ENCODE measurements around the gene CBLN3.
"Not testable (repeated sequence)": the region's sequence is repeated elsewhere in the genome, so short reads cannot be mapped to it uniquely, and the experiment has no call there.

The CBLN3 gene

DNA sequence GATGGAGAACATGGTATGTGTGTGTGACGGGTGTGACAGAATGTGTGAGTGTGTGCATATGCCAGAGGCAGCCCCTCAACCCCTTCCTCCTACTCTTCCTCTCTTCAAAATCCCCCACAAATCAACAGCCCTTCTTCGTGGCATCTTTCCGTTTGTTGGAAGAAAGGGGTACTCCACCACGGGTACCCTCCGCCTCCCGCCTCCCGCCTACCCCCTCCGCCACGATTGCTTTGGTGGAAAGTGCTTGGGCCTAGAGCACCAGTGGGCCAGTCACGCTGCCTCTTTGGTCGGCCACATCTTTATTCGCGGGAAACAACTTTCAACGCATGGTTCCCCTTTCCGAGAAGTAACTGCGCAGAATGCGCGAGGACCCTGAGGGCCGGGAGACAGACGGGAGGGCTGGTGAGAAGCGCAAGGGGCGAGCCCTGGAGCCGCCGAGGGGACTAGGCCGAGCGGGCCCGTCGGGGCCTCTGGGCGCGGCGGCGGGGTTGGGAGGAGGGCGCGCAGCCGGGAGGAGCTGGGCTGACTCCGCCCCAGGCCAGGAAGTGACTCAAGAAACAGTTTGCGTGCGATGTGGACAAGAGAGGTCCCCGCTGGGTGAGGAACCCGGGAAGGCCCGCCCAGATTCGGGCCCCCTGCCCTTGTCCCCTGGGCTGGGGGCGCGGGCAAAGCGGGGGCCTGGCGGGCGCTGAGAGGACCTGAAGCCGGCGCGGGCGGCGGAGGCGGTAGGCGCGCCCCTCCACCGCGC is at the start of gene CBLN3, which contains the start of gene KHNYN:
Gene CBLN3 (minus strand): TSS at position 274 of the 748 bp plus-strand sequence. CDS start 614 bp downstream, outside the sequence.
Gene KHNYN (plus strand): TSS at position 560 of the 748 bp plus-strand sequence. CDS start 777 bp downstream, outside the sequence.
- Histone ChIP-seq H4K20me1 (peaks cover 4 to 29% (median 21%) of the 10 kb centered on the region in 11 experiments; a peak in 15 of 22 replicates), H3K4me1 (peaks cover 60 to 93% (median 86%) of the 10 kb centered on the region in 10 experiments), H3K4me2 (peak within 1 kb of the TSS; percentile 88 to 99 (median 98)), H3K9me3 (replicated peaks in 1 of 11) (no peaks in the 10 kb centered on the region), H3K36me3 (peaks cover 22 to 28% (median 26%) of the 10 kb centered on the region in 11 experiments), H3K27ac (peak within 1 kb of the TSS; percentile 96 to 99 (median 98)), H3K27me3 (no peaks in the 10 kb centered on the region), H3K9ac (peak within 1 kb of the TSS; percentile 94 to 99 (median 97)), H3K4me3 (peak within 1 kb of the TSS; percentile 78 to 91 (median 84))
- TF ChIP-seq Cebpa-rat (IDR thresholded peaks at IDR 0.05): no peak

DNA sequence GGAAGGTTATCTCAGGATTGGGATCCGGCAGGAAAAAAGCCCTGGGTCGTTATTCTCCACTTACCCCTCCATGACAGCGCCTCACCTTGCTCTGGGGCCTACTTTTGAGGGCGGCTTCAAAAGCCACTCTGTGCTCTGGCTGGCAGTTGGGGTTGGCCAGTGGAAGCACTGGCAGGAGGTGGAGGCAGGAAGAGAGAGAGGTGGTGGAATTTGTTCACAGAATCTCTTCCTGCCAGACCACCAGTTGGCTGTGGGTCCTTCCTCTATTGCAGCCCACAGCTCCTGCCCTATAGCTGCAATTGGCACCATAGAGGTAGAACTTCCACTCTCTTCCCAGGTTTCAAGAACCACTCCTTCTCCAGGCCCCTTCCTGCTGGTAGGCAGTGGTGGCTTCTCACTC is 45.8 kb upstream of the CBLN3 start:
- Histone ChIP-seq H3K9ac (no peak overlapping the region), H3K36me3 (no peaks in the 10 kb centered on the region), H3K9me3 (replicated peaks in 1 of 11) (peaks cover 0 to 36% (median 24%) of the 10 kb centered on the region in 11 experiments; a peak in 19 of 22 replicates), H3K27ac (no peak overlapping the region), H4K20me1 (no peaks in the 10 kb centered on the region), H3K4me1 (no peaks in the 10 kb centered on the region), H3K4me3 (no peak overlapping the region), H3K4me2 (no peak overlapping the region), H3K27me3 (no peaks in the 10 kb centered on the region)
- no peak for TF ChIP-seq Cebpa-rat (IDR thresholded peaks at IDR 0.05)

DNA sequence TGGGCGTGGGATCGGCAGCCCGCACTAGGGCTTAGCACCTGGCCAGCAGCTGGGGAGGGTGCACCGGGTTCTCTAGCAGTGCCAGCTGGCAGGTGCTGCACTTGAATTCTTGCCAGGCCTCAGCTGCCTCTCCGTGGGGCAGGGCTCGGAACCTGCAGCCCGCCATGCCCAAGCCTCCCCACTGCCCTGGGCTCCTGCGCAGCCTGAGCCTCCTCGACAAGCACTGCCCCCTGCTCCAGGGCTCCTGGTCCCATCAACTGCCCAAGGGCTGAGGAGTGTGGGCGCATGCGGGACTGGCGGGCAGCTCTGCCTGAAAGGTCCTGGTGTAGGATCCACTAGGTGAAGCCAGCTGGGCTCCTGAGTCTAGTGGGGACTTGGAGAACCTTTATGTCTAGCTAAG is 43.7 kb upstream of the CBLN3 start:
- no peaks in the 10 kb centered on the region for H3K27me3 ChIP-seq
- TF ChIP-seq Cebpa-rat (IDR thresholded peaks at IDR 0.05): no peak
- no peaks in the 10 kb centered on the region for H3K4me1 ChIP-seq

DNA sequence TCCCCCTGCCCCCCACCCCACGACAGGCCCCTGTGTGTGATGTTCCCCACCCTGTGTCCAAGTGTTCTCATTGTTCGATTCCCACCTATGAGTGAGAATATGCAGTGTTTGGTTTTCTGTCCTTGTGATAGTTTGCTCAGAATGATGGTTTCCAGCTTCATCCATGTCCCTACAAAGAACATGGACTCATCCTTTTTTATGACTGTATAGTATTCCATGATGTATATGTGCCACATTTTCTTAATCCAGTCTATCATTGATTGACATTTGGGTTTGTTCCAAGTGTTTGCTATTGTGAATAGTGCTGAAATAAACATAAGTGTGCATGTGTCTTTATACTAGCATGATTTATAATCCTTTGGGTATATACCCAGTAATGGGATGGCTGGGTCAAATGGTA is 41.0 kb upstream of the CBLN3 start:
- H3K9me3 ChIP-seq (replicated peaks in 1 of 11): peaks cover 0 to 29% (median 17%) of the 10 kb centered on the region in 11 experiments; a peak in 15 of 22 replicates
- not testable (repeated sequence) for H3K4me1 ChIP-seq, H3K4me3 ChIP-seq, H3K9ac ChIP-seq, H3K4me2 ChIP-seq, H4K20me1 ChIP-seq, H3K36me3 ChIP-seq, H3K27ac ChIP-seq, H3K27me3 ChIP-seq

More for the DNA sequence above, 43.7 kb upstream of the CBLN3 start:
- no peak overlapping the region for H3K9ac ChIP-seq
- H3K4me3 ChIP-seq: no peak overlapping the region
- no peak overlapping the region for H3K4me2 ChIP-seq
- H3K27ac ChIP-seq: no peak overlapping the region
- H3K36me3 ChIP-seq: no peaks in the 10 kb centered on the region
- H3K9me3 ChIP-seq (replicated peaks in 1 of 11): peaks cover 0 to 29% (median 20%) of the 10 kb centered on the region in 11 experiments; a peak in 16 of 22 replicates
- H4K20me1 ChIP-seq: no peaks in the 10 kb centered on the region

DNA sequence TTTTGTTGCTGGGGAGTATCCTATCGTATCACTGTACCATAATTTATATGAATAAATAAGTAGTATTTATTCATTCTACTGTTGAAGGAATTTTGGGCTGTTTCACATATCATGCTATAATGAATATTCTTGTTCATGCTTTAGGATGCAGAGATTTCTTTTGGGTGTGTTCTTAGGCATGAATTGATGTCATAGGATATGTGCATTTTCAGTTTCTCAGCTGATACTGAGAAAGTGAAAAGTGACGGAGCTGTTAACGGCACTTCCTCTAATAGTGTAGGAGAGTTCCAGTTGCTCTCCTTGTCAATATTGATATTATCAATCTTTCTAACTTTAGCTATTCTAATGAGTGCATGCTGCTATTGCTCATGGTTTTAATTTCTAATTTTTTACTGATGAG is 36.3 kb upstream of the CBLN3 start:
- Histone ChIP-seq H3K9ac (no peak overlapping the region), H3K4me2 (no peak overlapping the region), H3K9me3 (replicated peaks in 1 of 11) (0 out of 22 replicates have a peak, but pooled peaks cover 0 to 5% (median 0%) of the 10 kb centered on the region in 11 experiments), H3K4me1 (0 out of 20 replicates have a peak, but pooled peaks cover 0 to 5% (median 0%) of the 10 kb centered on the region in 10 experiments), H3K4me3 (no peak overlapping the region), H4K20me1 (no peaks in the 10 kb centered on the region), H3K27me3 (no peaks in the 10 kb centered on the region), H3K27ac (no peak overlapping the region), H3K36me3 (no peaks in the 10 kb centered on the region; a peak in 1 of 22 replicates)
- no peak for TF ChIP-seq Cebpa-rat (IDR thresholded peaks at IDR 0.05)

DNA sequence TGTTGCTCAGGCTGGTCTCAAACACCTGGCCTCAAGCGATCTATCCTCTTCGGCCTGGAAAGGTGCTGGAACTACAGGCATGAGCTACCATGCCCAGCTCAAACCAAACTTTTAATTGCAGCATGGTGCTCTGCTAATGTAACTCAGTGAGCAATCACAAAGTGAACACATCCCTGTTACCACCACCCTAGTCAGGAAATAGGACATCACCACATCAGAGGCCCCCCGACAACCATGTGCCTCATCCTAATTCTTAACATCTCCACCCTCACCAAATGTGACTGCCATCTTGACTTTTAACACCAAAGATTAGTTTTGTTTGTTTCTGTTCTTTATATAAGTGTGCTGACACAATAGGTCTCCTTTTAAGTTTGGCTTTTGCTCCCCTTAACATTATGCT is 35.9 kb upstream of the CBLN3 start:
- no peak for TF ChIP-seq Cebpa-rat (IDR thresholded peaks at IDR 0.05)
- H3K36me3 ChIP-seq: no peaks in the 10 kb centered on the region; a peak in 1 of 22 replicates
- H3K9me3 ChIP-seq (replicated peaks in 1 of 11): 0 out of 22 replicates have a peak, but pooled peaks cover 0 to 5% (median 0%) of the 10 kb centered on the region in 11 experiments
- H3K27ac ChIP-seq: no peak overlapping the region
- H4K20me1 ChIP-seq: no peaks in the 10 kb centered on the region
- H3K4me2 ChIP-seq: no peak overlapping the region; a peak in 1 of 22 replicates
- H3K9ac ChIP-seq: no peak overlapping the region
- 0 out of 20 replicates have a peak, but pooled peaks cover 0 to 5% (median 0%) of the 10 kb centered on the region in 10 experiments for H3K4me1 ChIP-seq
- no peaks in the 10 kb centered on the region for H3K27me3 ChIP-seq
- no peak overlapping the region for H3K4me3 ChIP-seq

DNA sequence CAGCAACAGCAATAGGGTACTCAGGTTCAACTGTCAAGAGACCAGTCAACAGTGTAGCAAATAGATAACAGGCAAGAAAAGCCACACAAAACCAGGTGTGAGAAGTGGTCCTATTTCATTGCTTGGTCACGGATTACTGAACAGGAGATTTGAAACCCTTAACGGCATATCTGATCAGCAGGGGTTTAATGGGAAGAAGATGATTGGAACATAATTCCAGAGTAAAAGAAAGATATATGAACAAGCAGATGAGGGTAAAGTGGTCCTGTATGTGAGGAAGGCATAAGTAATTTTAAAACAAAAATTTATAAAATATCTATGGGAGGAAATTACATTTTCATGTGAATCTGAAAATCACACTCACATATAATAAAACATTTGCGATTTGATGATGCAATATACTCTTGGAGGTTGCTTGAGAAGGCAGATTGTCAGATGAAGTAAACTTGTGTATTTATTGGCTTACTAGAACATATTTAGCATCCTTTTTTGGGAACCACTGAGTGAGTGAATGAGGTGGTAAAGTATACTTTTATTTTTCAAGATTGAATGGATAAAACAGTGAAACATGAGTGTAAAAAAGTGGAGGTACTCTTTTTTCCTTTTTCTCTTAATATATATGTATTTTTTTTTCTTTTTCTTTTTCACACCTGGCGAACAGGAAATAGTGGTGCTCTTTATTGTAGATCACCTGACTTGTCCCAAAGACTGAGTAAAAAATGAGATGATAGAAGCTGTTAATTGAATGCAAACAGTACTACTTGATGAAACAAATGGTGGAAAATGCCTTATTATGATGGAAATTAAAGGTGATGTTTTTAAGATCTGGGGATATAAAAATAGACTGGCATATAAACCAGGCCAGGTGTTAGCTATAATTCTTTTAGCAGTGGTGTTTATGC is 34.7 kb upstream of the CBLN3 start:
- Histone ChIP-seq H3K4me3 (no peak overlapping the region), H3K4me1 (peaks cover 0 to 15% (median 3%) of the 10 kb centered on the region in 10 experiments; a peak in 11 of 20 replicates), H3K9me3 (replicated peaks in 1 of 11) (0 out of 22 replicates have a peak, but pooled peaks cover 0 to 5% (median 0%) of the 10 kb centered on the region in 11 experiments), H3K27me3 (no peaks in the 10 kb centered on the region), H3K4me2 (no peak overlapping the region), H3K9ac (no peak overlapping the region), H3K36me3 (no peaks in the 10 kb centered on the region; a peak in 1 of 22 replicates), H4K20me1 (no peaks in the 10 kb centered on the region), H3K27ac (no peak overlapping the region)
- no peak for TF ChIP-seq Cebpa-rat (IDR thresholded peaks at IDR 0.05)

DNA sequence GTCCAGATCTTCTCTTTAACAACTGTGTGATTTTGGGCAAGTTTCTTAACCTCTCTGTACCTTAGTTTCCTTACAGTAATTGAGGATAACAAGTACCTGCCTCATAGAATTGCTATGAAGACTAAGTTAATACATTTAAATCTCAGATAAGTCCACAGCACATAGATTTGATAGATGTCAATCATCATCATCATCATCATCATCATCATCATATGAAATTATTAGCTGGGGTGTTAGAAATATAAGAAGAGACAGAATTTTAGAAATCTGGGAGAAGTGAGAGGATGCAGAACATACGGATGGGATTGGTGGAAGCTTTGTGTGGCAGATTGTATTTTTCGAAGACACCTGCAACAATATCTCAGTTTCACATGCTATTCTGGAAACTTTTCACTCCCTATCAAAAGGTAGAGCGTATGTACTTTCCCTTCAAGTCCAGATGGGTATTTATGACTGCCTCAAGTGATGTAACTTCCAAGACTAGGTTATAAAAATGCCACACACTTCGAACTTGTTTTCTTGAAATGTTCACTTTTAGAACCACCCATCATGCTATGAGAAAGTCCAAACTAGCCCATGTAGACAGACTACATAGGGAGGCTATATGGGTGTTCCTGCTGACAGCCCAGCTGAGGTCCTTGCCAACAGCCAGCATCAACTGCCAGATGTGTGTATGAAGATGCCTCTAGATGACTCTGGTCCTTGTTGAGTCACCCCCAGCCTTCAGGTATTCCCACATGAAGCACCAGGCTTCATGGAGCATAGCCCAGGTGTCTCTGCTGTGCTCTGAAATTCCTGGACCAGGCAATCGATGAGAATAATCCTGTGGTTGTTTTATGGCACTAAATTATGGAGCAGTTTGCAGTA is 33.8 kb upstream of the CBLN3 start:
- no peak overlapping the region for H3K4me3 ChIP-seq
- H3K9me3 ChIP-seq (replicated peaks in 1 of 11): 0 out of 22 replicates have a peak, but pooled peaks cover 0 to 5% (median 0%) of the 10 kb centered on the region in 11 experiments
- TF ChIP-seq Cebpa-rat (IDR thresholded peaks at IDR 0.05): no peak
- no peak overlapping the region for H3K27ac ChIP-seq
- peaks cover 0 to 24% (median 12%) of the 10 kb centered on the region in 10 experiments; a peak in 15 of 20 replicates for H3K4me1 ChIP-seq
- no peaks in the 10 kb centered on the region for H4K20me1 ChIP-seq
- H3K27me3 ChIP-seq: no peaks in the 10 kb centered on the region
- H3K4me2 ChIP-seq: no peak overlapping the region
- H3K36me3 ChIP-seq: no peaks in the 10 kb centered on the region; a peak in 1 of 22 replicates
- H3K9ac ChIP-seq: no peak overlapping the region

All from BLaER1 treated with 17β-estradiol and CSF1 and Interleukin-3, amounts not matched to agents 10 nM and 100 nM (cell line).